Motor neuron (in vitro differentiated cells): ENCODE data around the gene ITGAL. TPM values are rescaled to one million over a fixed set of nuclear protein-coding genes. Genes with fewer than 3 reads are reported as not detected.

ENCODE experiments used
- ATAC-seq, 8 experiments: fragments of 200-7000 bp; cut with Tn5 transposase; replicated peaks in 6 of 8; 2 replicates each; pipeline ENCODE4 v1.8.0; 2021; ENCODE audit warnings: mild to moderate bottlenecking in 8 of 8, moderate library complexity in 8 of 8
- H3K27ac ChIP-seq, 2 donors: fragments of 250-450 bp; sonication (Bioruptor Pico); 2 replicates each; pipeline ENCODE4 v1.9.0; 2021; ENCODE audit warnings: antibody characterized with exemption in 2 of 2, mild to moderate bottlenecking in 2 of 2, moderate library complexity in 1 of 2
- H3K4me1 ChIP-seq, 2 donors: fragments of 250-450 bp; sonication (Bioruptor Pico); replicated peaks in 1 of 2; 2 replicates each; pipeline ENCODE4 v1.6.1; 2021; ENCODE audit warnings: antibody characterized with exemption in 2 of 2, mild to moderate bottlenecking in 2 of 2, moderate library complexity in 1 of 2
- H3K4me3 ChIP-seq, 5 donors: fragments of 250-450 bp; sonication (Bioruptor Pico); 2 replicates each; pipeline ENCODE4 v1.9.0; 2021; ENCODE audit warnings: antibody characterized with exemption in 5 of 5, mild to moderate bottlenecking in 5 of 5, moderate library complexity in 4 of 5
- WGBS, 10 experiments: fragments of 450-650 bp; shearing (Covaris generic); methylation state at CpG; one replicate each; pipeline ENCODE4 v1.0.0; 2022; 5-methylcytosine and 5-hydroxymethylcytosine counted together
- in situ Hi-C, 9 experiments: fragments of 400-800 bp; cut with MboI; loops; one replicate each; pipeline ENCODE4 v1.15.0; 2021; ENCODE audit warnings: low sequenced_read_pairs in 9 of 9, low pct_unique_long_range_greater_than_20kb in 2 of 9; ENCODE audit not compliant: unreplicated experiment in 9 of 9
- total RNA-seq, 8 experiments: library from RNA; unstranded; fragments of 300-600 nt; gene quantifications; 2 replicates each; pipeline versions ENCODE4 v1.2.3 to v1.2.4, GENCODE V29; 2022

ITGAL gene
- total RNA-seq, 8 experiments from 2014 or later: 0.05 to 1.9 (median 0.52) TPM

DNA sequence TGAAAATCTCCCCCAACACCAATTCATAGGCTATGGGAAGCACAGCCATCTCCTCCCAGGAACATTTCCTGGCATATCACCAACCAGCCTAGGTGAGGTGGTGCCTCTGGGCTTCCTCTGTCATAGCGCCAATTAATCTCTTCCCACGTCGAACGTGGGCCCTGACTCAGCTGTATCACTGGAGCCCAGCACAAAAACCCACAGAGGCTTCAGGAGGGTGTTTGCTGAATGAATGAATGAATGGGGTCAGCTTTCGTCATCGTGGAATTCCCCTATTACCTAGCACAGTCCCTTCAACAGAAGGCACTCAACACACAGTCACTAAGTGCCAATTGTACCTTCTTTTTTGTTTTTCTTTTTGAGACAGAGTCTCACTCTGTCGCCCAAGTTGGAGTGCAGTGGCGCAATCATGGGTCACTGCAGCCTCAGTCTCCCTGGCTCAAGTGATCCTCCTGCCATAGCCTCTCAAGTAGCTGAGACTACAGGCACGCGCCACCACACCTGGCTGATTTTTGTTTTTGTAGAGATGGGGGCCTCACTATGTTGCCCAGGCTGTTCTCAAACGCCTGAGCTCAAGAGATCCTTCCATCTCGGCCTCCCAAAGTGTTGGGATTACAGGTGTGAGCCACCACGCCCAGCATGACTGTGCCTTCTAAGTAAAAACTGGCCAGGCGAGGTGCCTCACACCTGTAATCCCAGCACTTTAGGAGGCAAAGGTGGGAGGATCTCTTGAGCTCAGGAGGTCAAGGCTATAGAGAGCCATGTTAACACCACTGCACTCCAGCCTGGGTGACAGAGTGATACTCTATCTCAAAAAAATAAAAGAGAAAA lies 94.8 kb downstream of the ITGAL start:
- in situ Hi-C loops: no loop called here
- WGBS, 10 experiments: 40 to 100% (median 80%) methylated on average over 1 to 12 of the region's 14 CpGs; no CpG with 5 or more reads in 1 of the 10 experiments
- H3K4me1 ChIP-seq: peaks cover 16 to 26% of the 10 kb centered on the region in 2 donors
- no peak overlapping the region for H3K4me3 ChIP-seq
- no peak for ATAC-seq
- H3K27ac ChIP-seq: peak overlapping the region in 1 of 2 donors; percentile 48

DNA sequence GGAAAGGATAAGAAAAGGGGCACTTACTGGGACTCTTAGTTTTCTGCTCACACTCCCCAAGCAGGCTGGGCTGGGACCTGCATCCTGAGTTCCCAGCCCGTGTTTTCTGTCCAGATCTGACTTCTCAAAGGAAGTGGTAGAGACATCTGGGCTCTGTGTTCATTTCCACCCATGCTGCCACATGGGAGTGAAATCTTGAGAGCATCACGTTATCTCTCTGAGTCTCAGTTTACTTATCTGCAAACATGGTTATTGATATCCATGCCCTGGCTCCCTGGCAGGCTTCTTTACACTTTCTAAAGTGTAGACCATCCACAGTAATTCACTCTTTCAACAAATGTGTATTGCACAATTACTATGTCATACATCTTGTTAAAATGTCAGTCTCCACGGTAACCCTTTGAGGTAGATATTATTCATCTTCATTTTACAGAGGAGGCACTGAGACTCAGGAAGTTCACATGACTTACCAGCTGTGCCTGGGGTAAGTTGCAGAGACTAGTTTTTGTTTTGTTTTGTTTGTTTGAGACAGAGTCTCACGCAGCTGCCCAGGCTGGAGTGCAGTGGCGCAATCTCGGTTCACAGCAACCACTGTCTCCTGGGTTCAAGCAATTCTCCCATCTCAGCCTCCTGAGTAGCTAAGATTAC lies 95.6 kb downstream of the ITGAL start:
- in situ Hi-C loops: no loop called here
- peak in 5 of 8 experiments; percentile 2 to 30 (median 12) for ATAC-seq
- peaks cover 16 to 26% of the 10 kb centered on the region in 2 donors for H3K4me1 ChIP-seq
- H3K27ac ChIP-seq: peak overlapping the region in 1 of 2 donors; percentile 77
- WGBS, 10 experiments: 0 to 67% (median 34%) methylated on average over 1 to 6 of the region's 6 CpGs; no CpG with 5 or more reads in 1 of the 10 experiments
- no peak overlapping the region for H3K4me3 ChIP-seq

DNA sequence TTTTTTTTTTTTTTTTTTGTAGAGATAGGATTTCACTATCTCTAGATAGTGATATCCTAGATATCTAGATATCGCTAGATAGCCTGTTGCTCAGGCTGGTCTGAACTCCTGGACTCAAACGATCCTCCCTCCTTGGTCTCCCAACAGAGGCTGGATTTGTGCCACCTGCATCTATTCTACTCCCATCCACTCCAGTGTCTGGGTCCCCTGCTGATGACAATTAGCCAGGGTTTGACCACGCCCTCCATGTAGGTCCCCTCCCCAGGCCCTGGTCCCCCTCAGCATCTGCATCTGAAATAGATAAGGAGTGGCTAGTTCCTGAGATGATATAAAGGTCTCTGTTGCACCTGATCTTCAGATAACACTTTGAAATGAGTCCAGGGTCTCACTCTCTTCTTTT lies 96.7 kb downstream of the ITGAL start:
- in situ Hi-C loops: no loop called here
- H3K27ac ChIP-seq: no peak overlapping the region

DNA sequence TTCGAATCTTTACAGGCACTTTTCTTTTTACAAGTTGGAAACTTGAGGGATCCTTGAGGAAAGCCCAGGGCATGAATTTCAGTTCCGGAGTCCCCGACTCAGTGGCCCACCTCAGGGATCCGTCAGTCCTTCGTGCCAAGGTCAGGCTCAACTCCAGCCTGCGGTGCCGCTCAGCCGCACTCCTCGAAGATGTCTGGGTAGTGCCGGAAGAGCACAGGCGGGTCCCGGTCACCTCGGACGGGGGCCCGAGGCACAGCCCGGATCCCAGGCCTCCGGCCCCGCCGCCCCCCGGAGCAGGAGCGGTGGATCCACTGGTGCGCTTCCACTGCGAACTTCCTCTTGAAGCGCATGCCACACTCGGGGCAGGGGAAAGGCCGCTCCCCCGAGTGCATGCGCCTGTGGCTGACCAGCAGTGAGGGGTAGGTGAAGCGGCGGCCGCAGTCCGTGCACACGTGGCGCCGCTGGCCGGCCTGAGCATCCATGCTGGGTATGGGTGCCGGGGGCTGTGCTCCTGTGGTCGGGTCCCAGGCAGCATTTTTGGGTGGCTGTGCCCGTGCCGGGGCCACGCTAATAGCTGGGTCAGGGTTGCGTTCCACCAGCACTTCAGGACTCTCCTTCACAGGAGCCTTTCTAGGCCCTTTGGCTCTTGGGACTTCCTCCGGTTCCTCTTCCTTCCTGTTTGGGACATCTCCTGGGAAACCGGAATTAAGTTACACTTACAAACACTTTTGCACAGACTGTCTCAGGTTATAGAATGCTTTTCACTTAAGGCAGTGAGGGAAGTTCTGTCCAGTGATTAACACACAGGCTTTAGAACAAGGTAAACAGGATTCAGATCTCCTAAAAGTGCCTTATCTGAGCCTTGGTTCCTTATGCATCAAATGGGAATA lies 97.4 kb downstream of the ITGAL start:
- peak overlapping the region; percentile 96 to 97 for H3K27ac ChIP-seq
- peaks cover 16 to 26% of the 10 kb centered on the region in 2 donors for H3K4me1 ChIP-seq
- 72 to 100% (median 90%) methylated on average over 1 to 17 of the region's 44 CpGs; no CpG with 5 or more reads in 3 of the 10 experiments for WGBS, 10 experiments
- peak overlapping the region in 3 of 5 donors; percentile 58 to 68 (median 60) for H3K4me3 ChIP-seq
- in situ Hi-C loops: no loop called here
- ATAC-seq: no peak

More for the DNA sequence above, 96.7 kb downstream of the ITGAL start:
- 17 to 100% (median 79%) methylated on average over 1 to 3 of the region's 3 CpGs; no CpG with 5 or more reads in 4 of the 10 experiments for WGBS, 10 experiments
- Histone ChIP-seq H3K4me3 (no peak overlapping the region), H3K4me1 (peaks cover 16 to 26% of the 10 kb centered on the region in 2 donors)
- ATAC-seq: no peak

DNA sequence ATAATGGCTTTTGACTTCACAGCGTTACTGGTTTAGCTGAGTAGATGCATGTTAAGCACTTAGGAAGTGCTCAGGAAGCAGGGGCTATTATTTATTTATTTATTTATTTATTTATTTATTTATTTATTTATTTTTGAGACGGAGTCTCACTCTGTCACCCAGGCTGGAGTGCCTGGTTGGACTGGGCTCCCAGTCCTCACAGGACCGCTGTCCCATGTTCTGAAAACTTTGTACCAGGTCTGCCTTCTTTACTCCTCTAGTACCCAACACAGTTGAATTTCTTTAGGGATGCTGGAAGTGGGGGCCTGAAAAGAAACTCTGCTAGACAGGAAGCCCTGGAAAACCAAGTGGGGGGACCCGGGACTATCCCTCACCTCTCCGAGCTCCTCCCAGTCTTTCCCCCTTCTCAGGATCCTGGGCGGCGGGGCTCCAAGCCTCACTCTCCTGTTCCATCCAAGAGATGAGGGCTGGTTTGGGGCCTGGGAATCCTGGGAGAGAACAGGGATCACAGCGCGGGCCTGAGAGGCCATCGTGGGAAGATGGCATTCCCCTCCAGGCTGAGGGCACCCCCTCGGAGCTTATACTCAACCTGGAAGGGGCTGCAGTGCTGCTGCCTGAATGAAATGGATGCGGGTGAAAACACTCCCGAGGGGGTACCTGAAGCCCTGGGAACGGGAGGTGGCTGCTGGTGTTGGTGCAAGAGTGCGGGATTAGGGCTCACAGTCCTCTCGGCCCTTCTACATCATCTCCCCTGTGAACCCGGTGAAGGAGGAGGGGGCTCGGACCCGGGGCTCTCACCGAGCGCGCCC lies 98.3 kb downstream of the ITGAL start:
- 15 to 80% (median 45%) methylated on average over 1 to 6 of the region's 22 CpGs; no CpG with 5 or more reads in 1 of the 10 experiments for WGBS, 10 experiments
- peak in 6 of 8 experiments; percentile 0 to 1 (median 0) for ATAC-seq

DNA sequence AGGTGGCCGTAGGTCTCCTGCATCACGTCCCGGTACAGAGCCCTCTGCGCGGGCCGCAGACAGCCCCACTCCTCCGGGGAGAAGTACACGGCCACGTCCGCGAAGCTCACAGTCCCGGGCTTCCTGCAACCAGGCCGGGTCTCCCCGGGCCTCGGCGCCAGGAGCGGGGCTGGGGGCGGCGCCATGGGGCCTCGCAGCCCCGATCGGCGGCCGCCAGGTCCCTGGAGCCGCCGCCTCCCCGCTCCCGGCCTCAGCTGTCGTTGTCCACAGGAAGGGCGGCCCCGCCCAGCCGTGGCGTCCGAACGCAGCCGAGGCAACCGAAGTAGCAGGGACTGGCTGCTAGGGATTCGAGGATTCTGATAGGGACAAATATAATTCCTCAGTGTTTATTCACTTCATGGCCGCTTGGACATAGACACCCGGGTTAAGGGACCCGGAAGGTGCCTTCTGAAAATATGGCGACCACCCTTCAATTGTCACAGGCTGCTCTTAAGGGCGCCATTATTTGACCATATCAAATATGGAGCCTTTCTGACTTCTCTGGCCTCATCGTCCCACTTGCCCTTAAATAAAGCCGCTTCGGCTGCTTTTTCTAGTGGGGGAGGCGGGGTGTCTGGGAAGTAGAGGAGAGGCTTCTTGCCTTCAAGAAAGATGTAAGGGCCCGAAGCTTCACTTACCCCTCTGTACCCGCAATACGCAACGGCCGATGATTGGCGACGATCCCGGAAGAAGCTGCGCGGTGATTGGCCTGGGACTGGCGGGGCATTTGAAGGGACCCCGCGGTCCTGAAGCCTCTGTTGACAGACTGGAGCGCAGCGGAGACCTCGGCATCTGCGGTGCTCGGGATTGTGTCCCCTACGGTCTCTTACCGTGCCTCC lies 99.1 kb downstream of the ITGAL start, which contains the start of gene ZNF688:
TSS of gene ZNF688 (minus strand) at position 270 of the 878 bp plus-strand sequence. CDS start at position 185, 85 bp downstream.
- WGBS, 10 experiments: 0 to 6% (median 0%) methylated on average over 7 to 24 of the region's 67 CpGs; no CpG with 5 or more reads in 3 of the 10 experiments
- peak within 1 kb of the TSS; percentile 96 to 97 for H3K27ac ChIP-seq
- H3K4me1 ChIP-seq: peaks cover 16 to 26% of the 10 kb centered on the region in 2 donors
- in situ Hi-C loops: no loop called here
- H3K4me3 ChIP-seq: peak within 1 kb of the TSS; percentile 50 to 68 (median 60)
- peak; percentile 83 to 92 (median 86) for ATAC-seq

More for the DNA sequence above, 98.3 kb downstream of the ITGAL start:
- in situ Hi-C loops: no loop called here
- H3K4me3 ChIP-seq: peak overlapping the region; percentile 50 to 68 (median 60)
- peaks cover 16 to 26% of the 10 kb centered on the region in 2 donors for H3K4me1 ChIP-seq
- peak overlapping the region; percentile 96 to 97 for H3K27ac ChIP-seq

Other genes with a start within 250 kb of the ITGAL start
- gene NPIPB13, start 224.3 kb upstream of the ITGAL start, total RNA-seq: 1 to 10 TPM in 7 of 8 experiments, under 1 TPM in 1; 0.92 to 9.5 (median 1.9) TPM
- gene CD2BP2, start 117.4 kb upstream of the ITGAL start, total RNA-seq: 10 to 100 TPM; 36.3 to 60.7 (median 44.6) TPM
- gene TBC1D10B, start 102.2 kb upstream of the ITGAL start, total RNA-seq: 10 to 100 TPM; 15.4 to 32.3 (median 21.5) TPM
- gene MYL11, start 97.9 kb upstream of the ITGAL start, total RNA-seq: 1 to 10 TPM in 3 of 8 experiments, not detected in 5; 1.1 to 7.5 (median 3.0) TPM
- gene SEPTIN1, start 90.2 kb upstream of the ITGAL start, total RNA-seq: 1 to 10 TPM; 1.8 to 8.3 (median 4.1) TPM
- 10 to 100 TPM in 5 of 8 experiments, 1 to 10 TPM in 3; 2.2 to 49.5 (median 18.4) TPM for gene ZNF48, start 77.3 kb upstream of the ITGAL start, total RNA-seq
- 1 to 10 TPM; 1.6 to 6.9 (median 3.7) TPM for gene ZNF771, start 65.1 kb upstream of the ITGAL start, total RNA-seq
- gene DCTPP1, start 42.7 kb upstream of the ITGAL start, total RNA-seq: 10 to 100 TPM; 16.4 to 50.9 (median 26.7) TPM
- 10 to 100 TPM in 7 of 8 experiments, 1 to 10 TPM in 1; 8.3 to 38.0 (median 17.5) TPM for gene SEPHS2, start 26.9 kb upstream of the ITGAL start, total RNA-seq
- gene ZNF768, start 53.8 kb downstream of the ITGAL start, total RNA-seq: 10 to 100 TPM; 19.2 to 50.4 (median 36.7) TPM
- gene ZNF747, start 62.1 kb downstream of the ITGAL start, total RNA-seq: 10 to 100 TPM in 3 of 8 experiments, 1 to 10 TPM in 5; 5.2 to 15.2 (median 8.1) TPM
- gene ZNF764, start 85.6 kb downstream of the ITGAL start, total RNA-seq: 10 to 100 TPM in 3 of 8 experiments, 1 to 10 TPM in 5; 3.4 to 13.0 (median 9.3) TPM
- 10 to 100 TPM in 2 of 8 experiments, 1 to 10 TPM in 6; 4.5 to 13.8 (median 8.0) TPM for gene ZNF688, start 99.0 kb downstream of the ITGAL start, total RNA-seq
- gene ZNF785, start 113.0 kb downstream of the ITGAL start, total RNA-seq: 10 to 100 TPM in 5 of 8 experiments, 1 to 10 TPM in 3; 4.9 to 15.0 (median 11.2) TPM
- 10 to 100 TPM in 4 of 8 experiments, 1 to 10 TPM in 4; 6.0 to 18.7 (median 10.1) TPM for gene ZNF689, start 137.6 kb downstream of the ITGAL start, total RNA-seq
- gene PRR14, start 178.2 kb downstream of the ITGAL start, total RNA-seq: 10 to 100 TPM; 12.4 to 30.7 (median 19.9) TPM
- 10 to 100 TPM; 17.4 to 53.3 (median 29.4) TPM for gene FBRS, start 185.7 kb downstream of the ITGAL start, total RNA-seq
- gene SRCAP, start 226.4 kb downstream of the ITGAL start, total RNA-seq: 10 to 100 TPM in 5 of 8 experiments, 1 to 10 TPM in 3; 6.1 to 47.8 (median 11.3) TPM